RPMI7951 (cell line): Measurements from ENCODE around the gene RTN1. TPM values are rescaled to one million over a fixed set of nuclear protein-coding genes. Genes with fewer than 3 reads are reported as not detected.

ENCODE experiments used
- DNase-seq: peaks from one replicate; pipeline ENCODE4 v3.0.0-alpha.2; 2012; ENCODE audit warnings: low read depth
- total RNA-seq: library from RNA; depleted of rRNA; stranded (reverse); fragments of >200 nt; shearing (Covaris generic); gene quantifications from 2 replicates; pipeline ENCODE4 v1.2.3, GENCODE V29; 2014

RTN1 gene
- total RNA-seq, 1 experiment from 2014 or later = not detected

DNA sequence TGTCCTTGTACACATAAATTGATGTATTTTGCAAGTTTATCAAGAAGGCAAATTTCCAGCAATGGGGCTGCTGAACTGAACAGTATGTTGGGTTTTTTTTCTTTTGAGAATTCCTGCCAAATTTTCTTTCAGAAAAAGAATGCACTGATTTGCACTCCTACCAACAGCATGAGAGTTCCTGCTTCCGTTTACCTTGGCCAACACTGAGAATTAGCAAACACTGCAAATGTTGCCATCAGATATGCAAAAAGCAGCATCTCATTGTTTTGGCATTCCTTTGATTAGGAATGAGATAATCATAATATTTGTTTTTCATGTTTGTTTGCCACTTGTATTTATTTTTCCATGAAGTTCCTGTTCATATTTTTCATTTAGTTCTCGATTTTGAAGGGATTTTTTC is 82.4 kb downstream of the RTN1 start:
- no peak for DNase-seq

DNA sequence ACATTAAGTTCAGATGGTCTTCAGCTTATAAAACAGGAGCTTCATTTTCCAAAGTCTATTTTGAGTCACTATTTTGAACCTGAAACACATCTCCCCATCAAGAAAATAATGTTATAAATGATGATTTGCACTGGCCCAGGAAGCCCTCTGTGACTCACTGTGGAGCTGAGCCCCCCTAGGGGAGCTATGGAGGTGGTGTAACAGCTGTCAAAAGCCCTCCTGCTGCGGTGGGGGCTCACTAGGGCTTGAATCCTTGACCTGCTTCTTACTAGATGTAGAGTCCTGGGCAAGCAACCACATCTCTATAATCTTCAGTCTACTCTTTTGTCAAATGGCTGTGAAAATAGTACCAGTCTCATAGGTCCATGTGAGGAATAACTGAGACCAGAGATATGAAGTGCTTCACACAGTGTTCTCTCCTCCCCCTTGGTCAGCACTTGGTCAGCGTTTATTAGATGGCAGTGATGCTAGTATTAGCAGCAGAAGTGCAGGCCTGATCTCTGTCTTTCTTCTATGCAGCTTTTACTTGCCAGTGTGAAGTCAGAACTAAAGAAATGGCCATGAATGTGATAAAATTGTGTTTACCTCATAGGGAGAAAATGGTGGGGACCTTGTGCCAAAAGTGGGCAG is 83.4 kb downstream of the RTN1 start:
- DNase-seq = no peak

DNA sequence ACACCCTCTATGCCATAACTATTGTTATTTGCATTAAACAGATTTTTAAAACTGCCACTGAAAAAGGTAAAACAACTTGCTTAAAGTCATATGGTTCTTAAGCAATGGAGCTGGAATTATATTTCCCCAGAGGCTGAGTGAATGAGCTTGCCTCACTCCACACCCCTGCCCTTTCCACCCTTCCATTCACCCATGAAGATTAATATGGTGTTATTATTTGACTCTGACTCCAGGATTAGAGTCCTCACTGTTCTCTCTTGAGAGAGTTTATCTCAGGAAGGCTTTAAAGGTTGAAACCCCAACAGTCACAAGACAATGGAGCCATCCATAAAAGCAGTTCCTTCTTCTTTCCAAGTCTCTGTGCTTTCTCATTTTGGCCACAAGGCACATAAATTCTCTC is 84.9 kb downstream of the RTN1 start:
- no peak for DNase-seq

DNA sequence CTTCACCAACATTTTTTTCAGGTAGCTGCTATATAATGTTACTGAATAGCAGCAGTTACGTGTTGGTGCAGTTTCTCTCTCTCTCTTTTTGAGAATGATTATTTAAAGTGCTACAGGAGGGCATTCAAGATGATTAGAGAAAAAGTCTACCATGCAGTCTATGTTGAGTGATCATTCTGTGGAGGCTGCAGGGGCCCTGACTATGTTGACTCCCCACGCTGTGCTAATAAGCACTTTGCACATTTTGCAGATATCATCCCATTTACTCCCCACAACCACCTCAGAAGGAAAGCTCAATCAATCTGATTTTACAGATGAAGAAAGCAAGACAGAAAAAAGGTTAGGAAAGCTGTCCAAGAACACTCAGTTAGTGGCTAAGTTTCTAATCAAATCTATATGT is 87.8 kb downstream of the RTN1 start:
- DNase-seq = no peak

DNA sequence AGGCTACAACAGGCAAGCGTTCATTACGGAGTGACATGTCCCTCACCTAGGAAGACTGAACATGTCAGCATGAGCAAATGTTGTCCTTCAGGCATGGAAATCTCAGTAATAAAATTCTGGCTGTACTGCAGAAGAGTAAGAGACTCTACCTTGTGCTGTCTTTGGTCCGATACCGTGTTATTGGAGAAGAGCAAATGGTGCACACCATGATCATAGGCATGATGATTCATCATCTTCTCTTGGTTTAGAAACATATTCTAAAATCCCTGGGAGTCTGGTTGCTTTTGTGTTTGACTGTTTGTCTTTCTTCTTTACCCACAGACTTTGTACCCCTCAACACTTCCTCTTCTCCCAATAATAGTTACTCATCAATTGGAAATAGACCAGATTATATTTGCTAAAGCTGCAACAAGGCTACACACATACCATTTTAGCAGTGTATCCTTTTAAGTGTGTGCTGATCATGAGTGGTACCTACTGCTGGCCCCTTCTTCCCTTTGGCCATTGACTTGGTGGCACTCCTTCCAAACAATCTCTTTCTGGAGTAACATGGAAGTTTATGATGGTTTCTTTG is 93.5 kb downstream of the RTN1 start:
- DNase-seq = no peak

DNA sequence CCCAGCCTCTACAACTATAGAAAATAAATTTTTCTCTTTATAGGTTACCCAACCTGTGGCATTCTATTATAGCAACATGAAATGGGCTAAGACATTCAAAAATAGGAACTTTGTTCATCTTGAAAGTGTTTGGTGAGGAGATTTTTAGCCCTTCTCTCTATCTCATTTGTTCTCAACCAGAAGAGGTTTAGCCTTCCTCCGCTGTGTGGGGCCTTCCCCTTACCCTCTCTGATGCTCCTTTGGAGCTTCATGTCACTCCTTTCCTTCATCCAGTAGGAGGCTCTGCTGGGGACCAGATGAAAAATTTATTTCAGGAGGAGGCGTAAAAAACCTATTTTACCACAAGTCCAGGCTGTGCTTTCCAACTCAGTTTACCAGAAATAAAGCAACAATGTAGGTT is 94.1 kb downstream of the RTN1 start:
- no peak for DNase-seq

DNA sequence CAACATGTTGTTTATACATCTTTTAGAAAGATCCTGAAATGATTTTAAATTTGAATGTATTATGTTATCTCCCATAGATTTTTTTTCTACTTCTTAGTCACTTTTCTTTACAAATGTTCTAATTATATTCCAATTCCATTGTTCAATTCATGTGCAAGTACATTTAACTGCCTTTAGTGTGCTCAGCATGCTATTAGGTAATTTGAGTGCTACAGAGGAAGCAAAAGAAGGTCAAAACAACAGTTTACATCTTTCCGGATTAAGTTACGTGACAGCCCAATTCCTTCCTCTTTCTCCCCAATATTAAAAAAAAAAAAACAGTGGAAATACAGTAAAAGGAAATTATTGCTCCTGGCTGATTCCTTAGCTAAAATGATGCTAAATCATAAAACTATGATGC is 98.3 kb downstream of the RTN1 start:
- DNase-seq = no peak

DNA sequence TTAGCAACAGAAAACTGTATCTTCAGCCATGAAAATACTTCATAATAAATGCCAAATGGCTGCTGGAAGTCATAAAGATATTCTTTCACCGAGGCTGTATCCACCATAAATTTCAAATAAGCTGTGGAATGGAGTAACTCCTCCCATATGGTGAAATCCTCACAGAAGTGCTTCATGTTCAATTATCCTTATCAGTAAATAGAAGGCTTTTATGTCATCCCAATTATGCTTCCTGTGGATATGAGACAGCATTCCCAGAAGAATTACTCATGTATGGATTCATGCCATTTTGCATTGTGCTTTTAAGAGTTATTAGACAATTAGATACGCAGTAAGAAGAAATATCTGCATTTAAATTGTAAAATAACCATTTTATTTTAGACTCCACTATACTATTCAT is 99.0 kb downstream of the RTN1 start:
- no peak for DNase-seq

DNA sequence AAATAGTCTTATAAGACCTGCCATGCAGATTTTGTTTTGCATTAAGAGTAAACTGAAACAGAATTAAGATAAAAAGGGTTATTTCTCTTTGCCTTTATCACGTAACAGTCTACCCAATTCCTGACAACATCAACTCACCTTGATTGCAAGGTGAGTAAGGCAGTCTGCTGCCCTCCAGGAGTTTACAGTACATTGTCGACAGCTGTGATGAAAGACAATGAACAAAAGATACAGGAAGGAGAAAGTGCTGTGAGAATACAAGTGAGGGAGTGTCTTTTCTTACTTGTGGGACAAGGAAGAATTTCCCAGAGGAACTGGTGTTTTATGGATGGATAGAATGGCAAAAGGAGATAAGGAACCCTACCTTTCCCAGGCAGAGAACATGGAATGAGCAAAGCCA is 101.0 kb downstream of the RTN1 start:
- DNase-seq = no peak

DNA sequence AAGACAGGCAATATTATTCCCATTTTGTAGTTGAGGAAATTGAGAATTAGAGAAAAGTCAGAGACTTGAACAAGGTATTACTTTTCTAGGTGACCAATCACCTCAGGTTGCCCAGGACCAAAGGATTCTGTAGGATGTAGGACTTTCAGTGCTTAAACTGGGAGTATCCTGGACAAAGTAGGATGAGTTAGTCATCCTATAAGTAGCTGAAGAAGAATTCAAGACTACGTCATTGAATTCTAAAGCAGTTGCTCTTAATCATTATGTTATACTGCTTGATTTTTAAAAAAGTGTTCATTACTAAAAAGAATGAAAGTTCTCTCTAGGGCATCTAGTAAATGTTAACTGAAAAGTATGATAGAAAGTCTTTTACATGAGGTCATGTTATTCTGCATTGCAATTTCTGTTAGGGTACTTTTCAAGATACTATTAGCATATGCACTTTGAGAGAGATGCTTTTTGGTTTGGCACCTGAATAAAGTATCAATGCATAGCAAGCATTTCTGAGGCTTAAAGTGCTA is 101.7 kb downstream of the RTN1 start:
- DNase-seq = no peak

DNA sequence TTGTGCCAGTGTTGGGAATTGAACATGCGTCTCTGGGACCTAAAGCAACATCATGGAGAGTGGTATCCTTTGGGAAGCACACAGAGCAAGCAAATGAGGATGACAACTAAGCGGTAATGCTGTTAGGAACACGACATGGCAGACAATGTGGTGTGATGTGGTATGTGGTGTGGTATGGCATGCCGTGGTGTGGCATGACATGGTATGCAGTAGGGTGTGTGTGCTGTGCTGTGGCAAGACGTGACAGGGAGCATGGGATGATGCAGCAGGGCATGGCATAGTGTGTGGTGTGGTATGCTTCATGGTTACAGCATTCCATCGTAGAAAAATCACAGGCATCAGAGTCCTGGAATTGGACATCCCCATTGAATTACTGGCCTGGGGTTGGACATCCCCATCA is 108.7 kb downstream of the RTN1 start:
- no peak for DNase-seq

DNA sequence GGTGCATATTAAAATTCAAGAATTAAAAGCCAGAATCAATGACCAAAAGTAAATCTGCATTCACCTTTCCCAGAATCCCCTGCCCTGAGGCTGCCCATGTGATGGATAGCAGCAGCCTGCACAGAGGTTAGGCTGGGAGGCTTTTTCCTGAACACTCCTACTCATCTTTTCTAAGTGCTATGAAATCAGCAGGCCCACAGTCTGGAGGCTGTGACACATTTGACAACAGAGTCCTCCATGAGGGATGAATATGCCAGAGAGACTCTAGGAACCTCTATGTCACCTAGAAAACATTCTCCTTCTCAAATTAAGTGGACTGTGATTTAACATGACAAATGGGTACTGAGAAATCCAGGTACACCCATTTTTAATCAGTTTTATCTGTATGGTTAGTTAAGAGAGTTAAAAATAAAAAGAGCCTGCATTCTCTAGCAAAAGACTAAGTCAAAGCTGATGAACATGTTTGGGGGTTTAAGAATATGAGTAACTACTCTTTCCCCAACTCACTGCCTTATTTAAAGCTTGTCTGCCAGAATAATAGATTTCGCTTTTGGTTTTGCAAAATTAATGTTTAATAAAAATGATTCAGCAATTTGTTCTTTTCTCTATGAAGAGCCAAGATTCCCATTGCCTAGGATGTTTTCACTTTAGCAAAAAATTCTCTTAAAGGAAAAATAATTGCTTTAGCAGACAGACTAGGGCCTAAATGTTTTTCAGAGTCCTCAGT is 115.0 kb downstream of the RTN1 start:
- DNase-seq = no peak

DNA sequence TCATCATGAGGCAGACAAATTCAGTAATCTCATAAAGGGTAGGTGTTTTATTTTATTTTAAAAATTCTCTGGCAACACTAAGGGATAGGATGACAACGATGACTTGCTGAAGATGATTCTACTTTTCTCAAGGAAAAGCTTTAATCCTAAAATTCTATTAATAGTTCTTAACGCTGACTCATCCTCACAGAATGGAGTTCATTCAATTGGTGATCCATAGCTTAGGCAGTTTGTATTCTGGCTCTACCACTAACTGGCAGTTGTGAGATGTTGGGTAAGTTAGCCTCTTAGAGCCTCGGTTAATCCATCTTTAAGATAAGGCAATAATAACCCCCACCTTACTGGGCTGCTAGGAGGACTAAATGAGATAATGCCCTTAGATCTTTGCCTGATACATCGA is 116.3 kb downstream of the RTN1 start:
- DNase-seq = no peak

DNA sequence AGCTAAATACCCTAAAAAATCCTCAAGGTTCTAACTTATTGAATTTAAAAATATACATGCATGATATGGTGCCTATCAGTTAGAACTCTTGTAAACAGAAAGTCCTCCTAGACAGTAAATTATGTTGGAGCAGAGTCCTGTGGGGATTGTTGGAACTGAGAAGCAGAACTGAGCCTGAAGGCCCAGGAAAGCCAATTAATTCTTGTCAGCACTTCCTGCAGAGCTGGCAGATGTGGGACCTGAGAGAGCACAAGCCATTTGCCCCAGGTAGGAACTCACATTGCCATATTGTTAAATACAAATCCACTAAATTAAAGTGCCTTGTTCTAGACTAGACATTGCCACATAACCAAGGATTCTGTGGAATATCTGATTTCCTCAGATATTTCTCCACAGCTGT is 117.1 kb downstream of the RTN1 start:
- DNase-seq = no peak

DNA sequence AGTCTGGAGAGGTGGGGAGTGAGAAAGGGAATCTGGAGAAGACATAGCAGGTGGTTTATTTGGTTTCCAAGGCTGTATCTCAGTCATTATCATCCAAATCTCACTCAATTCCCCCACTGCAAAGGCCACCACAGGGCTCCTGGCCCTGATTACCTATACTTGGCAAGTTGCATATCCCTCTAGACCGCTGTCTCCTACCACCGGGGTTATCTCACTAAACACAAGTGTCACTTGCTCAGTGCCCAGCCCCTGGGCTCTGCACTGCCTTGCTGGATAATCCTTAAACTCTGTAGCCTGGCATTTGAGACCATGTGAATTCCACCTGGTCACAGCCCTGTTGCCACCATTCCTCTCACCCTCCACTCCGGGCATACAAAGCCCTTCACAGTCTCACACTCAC is 119.0 kb downstream of the RTN1 start:
- DNase-seq = no peak

DNA sequence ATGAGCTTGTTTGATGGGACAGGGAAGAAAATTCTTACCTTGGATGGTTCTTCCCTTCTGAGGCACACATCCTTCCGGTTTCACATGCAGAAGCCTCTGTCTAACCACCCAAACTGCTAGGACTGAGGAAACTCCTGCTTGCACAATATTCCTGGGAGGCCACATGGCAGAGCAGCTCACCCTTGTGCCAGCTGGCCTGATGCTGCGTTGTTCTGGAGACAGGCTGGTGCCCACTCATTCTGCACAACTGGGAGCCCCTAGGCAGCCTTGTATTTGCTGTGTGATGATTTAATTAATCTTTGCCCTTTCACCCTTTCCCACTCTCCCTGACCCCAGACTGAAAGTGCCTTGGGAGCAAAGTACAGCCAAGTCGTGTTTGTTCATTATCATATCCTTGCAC is 130.8 kb downstream of the RTN1 start:
- DNase-seq = no peak

DNA sequence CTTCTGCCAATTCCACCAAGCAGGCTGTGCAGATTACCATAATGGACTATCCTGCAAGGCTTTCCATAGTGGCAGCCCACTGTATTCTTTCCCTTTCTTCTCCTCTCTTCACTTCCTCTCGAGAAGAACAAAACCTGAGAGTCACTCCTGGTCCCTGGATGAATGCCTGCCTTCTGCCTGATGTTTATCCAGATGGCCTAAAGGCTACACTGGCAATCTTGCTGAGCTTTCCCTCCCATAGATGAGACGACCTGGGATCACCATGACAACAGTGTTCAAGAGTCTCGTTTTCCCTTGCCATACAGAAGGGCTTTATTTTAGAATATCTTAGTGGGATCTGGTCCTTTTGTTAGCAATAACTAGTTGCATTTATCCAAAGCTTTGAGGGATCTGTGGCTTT is 142.3 kb downstream of the RTN1 start:
- no peak for DNase-seq

DNA sequence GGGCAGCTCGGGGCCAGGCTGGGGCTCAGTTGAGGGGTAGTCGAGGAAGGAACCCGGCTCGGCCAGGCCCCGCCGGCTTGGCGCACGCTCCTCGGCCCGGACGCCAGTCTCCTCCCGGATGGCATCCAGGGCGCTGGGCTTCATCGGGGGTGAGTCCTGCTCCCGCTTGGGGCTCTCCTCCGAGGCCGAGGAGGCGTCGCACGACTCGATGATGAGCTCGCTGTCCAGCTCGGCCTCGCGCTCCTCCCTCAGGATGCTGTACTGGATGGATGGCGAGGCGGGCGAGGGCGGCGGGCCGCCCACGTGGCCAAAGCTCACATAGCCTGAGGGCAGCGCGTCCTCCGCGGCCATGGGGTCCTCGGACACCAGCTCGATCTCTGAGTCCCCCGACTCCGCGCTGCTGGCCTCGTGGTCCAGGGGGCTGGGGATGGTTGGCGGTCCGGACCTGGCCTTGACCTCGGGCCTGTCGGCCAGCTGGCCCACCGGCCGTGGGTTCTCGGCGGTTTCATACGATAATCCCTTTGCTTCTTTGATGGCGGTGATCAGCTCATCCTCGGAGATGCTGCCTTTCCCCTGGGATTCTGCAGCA is 143.4 kb downstream of the RTN1 start:
- no peak for DNase-seq

DNA sequence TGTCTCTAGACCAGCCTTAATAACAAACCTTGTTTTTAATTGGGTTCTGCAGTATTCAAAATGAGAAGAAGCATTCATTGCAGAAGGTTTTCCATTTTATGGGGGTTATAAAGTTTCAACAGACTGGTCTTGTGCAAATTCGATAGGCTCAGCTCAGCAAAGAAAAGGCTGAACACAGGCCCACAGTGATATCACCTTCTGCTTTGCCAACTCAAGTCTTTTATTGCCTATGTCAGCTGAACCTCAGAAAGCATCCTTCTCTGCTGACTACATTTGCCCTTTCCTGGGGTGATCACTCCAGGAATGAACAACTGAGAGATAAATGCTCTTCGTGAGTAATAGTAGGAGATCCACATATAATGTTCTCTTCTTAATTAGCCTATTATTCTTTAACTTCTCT is 159.5 kb downstream of the RTN1 start:
- DNase-seq = no peak

DNA sequence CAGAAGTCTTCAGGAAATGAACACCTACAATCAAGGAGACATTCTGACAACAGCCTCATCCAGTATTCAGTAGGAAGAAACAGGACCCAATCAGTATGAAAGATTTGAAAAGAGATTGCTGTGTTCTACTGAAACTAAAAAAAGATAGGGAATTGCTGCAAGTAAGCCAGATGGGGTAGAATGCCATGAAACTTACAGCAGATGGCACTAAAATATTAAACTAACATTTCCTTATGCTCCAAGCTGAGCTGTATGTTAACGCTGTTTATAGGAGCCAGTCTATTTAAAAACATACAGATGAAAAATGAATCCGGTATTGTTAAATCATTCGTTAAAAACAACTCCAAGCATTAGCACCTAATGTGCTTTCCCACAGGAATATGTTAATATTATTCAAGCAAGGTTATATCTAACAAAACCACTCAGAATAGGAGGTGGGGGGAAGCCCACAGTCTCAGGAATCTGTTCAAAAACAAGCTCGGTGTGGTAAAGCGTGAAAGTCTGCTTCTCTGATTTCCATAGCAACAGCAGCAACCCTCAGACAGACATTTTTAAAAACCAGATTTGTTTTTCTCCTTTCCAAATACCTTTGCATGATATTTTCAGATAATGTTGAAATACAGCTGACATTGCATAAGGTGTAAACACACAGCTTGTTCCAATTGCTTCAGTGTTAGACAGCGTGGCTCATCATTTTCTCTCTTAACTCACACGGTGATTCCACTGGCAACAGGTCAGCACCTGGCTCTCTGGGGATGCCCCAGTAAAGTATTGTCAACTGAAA is 162.6 kb downstream of the RTN1 start:
- no peak for DNase-seq

DNA sequence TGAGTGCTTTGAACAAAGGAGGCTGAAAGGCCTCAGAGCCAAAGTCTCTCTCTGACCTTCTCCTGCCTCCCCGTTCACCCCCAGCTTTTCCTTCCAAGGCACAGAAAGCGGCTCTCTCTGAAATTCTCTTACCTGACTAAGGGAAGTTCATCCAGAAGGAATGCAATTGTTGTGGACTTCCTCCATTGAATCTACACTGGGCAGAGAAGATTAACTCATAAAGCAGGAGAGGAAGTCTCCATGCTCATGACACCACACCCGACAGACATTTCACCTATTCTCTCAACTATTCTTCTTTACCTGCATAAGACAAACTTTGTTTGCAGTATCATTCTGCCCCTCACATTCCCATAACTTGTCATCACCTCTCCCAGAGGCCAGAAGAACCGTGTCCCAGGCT is 164.7 kb downstream of the RTN1 start:
- no peak for DNase-seq

DNA sequence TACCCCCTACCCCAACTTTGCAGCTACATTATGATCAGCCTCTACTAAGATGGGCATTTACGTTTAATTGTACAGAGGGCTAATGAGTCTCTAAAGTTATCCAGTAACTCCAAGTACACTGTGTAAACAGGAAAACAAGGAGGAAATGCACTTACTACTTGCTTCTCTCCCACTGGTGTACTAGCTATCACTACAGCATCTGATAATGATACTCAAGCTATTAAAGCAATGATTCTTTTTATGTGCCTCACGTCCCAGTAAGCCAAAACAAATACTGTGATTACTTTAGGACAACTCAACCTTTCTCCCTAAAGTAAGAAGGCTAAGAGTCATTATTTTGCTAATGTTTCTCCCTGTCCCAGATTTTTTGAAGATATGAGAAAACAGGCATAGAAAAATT is 165.3 kb downstream of the RTN1 start:
- no peak for DNase-seq
